ENCODE measurements around the gene CELSR2. TPM values are rescaled to one million over a fixed set of nuclear protein-coding genes. Genes with fewer than 3 reads are reported as not detected.

The CELSR2 gene
- total and polyA plus RNA-seq, 8 donors, result 0.76 to 18.7 (median 6.2) TPM

DNA sequence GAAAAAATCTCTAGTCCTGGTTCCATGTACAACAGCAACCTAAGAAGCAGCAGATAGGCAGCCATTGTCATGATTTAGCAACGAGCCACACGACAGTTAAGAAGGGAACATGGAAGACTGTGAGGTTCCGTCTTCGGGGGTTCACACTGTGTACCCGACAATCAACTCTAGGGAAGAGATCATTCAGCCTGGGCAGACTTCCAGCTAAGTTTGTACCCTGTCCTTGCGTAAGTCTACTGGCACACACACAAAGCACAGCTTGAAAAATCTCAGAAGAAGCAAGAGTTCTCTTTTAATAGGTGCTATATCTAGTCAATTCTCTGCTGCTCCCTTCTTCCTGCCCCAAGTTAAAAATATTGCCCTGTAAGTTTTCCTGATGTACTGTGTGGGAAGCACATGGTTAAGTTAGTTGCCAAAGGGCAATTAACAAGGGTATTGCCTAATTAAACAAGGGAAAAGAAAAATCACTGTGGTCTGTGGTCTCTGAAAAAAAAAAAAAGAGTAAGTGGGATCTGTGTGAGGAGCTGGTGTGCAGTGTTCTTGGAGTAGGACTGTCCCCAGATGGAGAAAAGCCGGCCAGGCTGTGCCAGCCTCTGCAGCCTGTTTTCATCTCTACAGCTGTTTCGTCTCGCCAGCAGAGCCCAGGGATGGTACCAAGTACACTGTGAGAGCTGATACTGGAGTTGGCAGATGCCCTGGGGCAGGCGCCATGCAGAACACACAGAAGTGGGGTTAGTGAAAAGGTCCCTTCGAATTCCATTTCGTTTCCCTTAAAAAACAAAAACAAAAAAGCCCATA, 63.8 kb downstream of the CELSR2 start:
- WGBS, 5 donors, result 81 to 94% (median 89%) methylated on average over 12 of the region's 12 CpGs
- DNase-seq, result no peak
- intact Hi-C loops (cut with DNase I; ENCODE audit: low total_unique reads), result no loop called here
- H3K36me3 ChIP-seq, result peaks cover 14 to 77% (median 70%) of the 10 kb centered on the region in 4 donors
- H3K9me3 ChIP-seq, result no peaks in the 10 kb centered on the region
- H3K27ac ChIP-seq, result no peak overlapping the region
- TF ChIP-seq POLR2AphosphoS5 (IDR thresholded peaks at IDR 0.05) (no peak), EP300 (IDR thresholded peaks at IDR 0.05) (no peak), POLR2A (IDR thresholded peaks at IDR 0.05) (no peak)
- TF ChIP-seq, protein P1, sequence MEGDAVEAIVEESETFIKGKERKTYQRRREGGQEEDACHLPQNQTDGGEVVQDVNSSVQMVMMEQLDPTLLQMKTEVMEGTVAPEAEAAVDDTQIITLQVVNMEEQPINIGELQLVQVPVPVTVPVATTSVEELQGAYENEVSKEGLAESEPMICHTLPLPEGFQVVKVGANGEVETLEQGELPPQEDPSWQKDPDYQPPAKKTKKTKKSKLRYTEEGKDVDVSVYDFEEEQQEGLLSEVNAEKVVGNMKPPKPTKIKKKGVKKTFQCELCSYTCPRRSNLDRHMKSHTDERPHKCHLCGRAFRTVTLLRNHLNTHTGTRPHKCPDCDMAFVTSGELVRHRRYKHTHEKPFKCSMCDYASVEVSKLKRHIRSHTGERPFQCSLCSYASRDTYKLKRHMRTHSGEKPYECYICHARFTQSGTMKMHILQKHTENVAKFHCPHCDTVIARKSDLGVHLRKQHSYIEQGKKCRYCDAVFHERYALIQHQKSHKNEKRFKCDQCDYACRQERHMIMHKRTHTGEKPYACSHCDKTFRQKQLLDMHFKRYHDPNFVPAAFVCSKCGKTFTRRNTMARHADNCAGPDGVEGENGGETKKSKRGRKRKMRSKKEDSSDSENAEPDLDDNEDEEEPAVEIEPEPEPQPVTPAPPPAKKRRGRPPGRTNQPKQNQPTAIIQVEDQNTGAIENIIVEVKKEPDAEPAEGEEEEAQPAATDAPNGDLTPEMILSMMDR (IDR thresholded peaks at IDR 0.05), result no peak
- no peaks in the 10 kb centered on the region for H3K27me3 ChIP-seq
- H3K4me3 ChIP-seq, result no peak overlapping the region
- H3K4me1 ChIP-seq, result no peaks in the 10 kb centered on the region

DNA sequence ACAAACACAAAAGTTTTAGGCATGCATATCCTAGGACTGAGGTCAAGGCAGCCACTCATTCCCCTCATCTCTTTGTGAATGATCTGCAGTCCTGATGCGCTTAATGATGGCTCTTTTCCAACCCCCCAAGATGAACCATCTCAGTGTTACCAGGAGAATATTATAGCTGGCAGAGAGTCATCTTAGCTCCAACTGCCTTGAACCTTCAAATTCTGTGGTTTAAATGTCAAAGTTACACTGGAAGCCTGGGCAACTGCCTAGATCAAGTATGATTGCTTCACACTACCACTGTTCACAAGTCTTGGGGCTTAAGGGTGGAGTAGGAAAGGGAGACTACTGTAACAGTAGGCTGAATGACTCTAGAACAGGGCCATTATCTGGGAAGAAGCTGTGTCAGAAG, 65.5 kb downstream of the CELSR2 start:
- no peak for TF ChIP-seq POLR2A (IDR thresholded peaks at IDR 0.05)
- TF ChIP-seq EP300 (IDR thresholded peaks at IDR 0.05), result no peak
- TF ChIP-seq POLR2AphosphoS5 (IDR thresholded peaks at IDR 0.05), result no peak
- TF ChIP-seq, protein P1 (IDR thresholded peaks at IDR 0.05), result no peak
- Histone ChIP-seq H3K36me3 (peaks cover 22 to 93% (median 86%) of the 10 kb centered on the region in 4 donors), H3K4me1 (no peaks in the 10 kb centered on the region), H3K27me3 (no peaks in the 10 kb centered on the region), H3K4me3 (no peak overlapping the region), H3K9me3 (no peaks in the 10 kb centered on the region), H3K27ac (no peak overlapping the region)
- intact Hi-C loops (cut with DNase I; ENCODE audit: low total_unique reads), result no loop called here
- DNase-seq, result no peak
- WGBS, 5 donors, result 90 to 100% (median 100%) methylated on average over 1 of the region's 1 CpG

DNA sequence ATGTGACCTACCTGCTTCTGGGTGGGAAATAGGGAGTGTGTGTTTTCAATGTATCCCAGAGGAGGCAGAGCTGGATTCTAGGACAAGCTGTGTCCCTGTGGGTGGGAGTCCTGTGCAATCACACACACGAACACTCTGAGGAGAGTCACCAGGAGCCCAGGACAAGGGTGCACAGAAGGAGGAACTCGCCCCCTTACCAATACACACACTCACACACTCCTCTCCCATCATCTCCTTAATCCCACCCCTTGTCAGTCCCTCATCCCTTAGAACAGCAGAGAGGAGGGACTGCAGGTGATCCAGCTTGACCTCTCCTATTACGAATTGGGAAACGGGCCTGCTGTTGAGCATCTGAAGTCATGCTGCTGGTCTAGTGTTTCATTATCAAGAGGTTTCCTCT, 65.9 kb downstream of the CELSR2 start:
- Histone ChIP-seq H3K9me3 (no peaks in the 10 kb centered on the region), H3K4me3 (no peak overlapping the region), H3K36me3 (peaks cover 24 to 96% (median 91%) of the 10 kb centered on the region in 4 donors), H3K27me3 (no peaks in the 10 kb centered on the region), H3K4me1 (no peaks in the 10 kb centered on the region), H3K27ac (no peak overlapping the region)
- TF ChIP-seq, protein P1 (IDR thresholded peaks at IDR 0.05), result no peak
- TF ChIP-seq EP300 (IDR thresholded peaks at IDR 0.05) (no peak), POLR2A (IDR thresholded peaks at IDR 0.05) (no peak), POLR2AphosphoS5 (IDR thresholded peaks at IDR 0.05) (no peak)
- no peak for DNase-seq
- WGBS, 5 donors, result 78 to 97% (median 92%) methylated on average over 4 of the region's 4 CpGs
- intact Hi-C loops (cut with DNase I; ENCODE audit: low total_unique reads), result no loop called here

DNA sequence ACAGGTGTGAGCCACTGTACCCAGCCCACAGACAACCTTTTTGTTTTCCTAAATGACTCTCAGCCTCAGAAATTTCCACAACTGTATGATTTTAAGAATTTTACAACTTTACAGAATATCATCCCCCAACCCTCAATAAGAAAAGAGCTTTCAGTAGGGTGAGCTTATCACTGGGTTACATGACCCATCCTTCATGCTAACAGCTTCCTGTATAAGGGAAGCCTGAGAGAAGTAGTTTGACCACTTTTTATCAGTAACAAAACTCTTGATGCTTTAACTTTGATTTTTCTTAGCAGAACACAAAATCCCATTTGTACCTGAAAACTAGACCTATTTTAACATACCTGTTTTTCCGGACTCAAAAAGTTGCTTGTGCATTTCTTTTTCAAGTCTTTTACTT, 67.2 kb downstream of the CELSR2 start:
- Histone ChIP-seq H3K36me3 (peaks cover 31 to 97% (median 94%) of the 10 kb centered on the region in 4 donors), H3K27me3 (no peaks in the 10 kb centered on the region), H3K27ac (no peak overlapping the region), H3K4me1 (no peaks in the 10 kb centered on the region), H3K9me3 (no peaks in the 10 kb centered on the region), H3K4me3 (no peak overlapping the region)
- 73 to 88% (median 88%) methylated on average over 1 of the region's 1 CpG for WGBS, 5 donors
- intact Hi-C loops (cut with DNase I; ENCODE audit: low total_unique reads), result no loop called here
- DNase-seq, result no peak
- TF ChIP-seq EP300 (IDR thresholded peaks at IDR 0.05) (no peak), POLR2A (IDR thresholded peaks at IDR 0.05) (no peak)

DNA sequence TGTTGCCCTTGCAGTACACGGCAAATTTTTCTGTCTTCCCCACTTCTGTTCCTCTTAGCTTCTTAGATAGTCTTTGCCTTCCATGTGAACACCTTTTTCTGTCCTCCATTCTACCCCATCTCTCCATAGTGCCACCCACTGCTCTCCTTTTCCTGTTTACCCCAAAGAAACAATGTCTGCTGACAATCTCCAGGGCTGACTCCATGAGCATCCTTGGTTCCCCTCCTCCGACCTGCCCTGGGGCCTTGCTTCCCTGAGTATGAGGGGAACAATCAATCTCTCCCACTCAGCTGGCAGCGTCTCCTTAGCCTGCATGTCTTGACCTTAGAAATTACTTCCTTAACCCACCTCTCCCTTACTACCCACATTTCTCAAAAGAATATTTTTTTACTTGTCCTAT, 69.8 kb downstream of the CELSR2 start:
- 87 to 96% (median 91%) methylated on average over 3 of the region's 3 CpGs for WGBS, 5 donors
- no peak for TF ChIP-seq POLR2AphosphoS5 (IDR thresholded peaks at IDR 0.05)
- no peak for TF ChIP-seq POLR2A (IDR thresholded peaks at IDR 0.05)
- TF ChIP-seq EP300 (IDR thresholded peaks at IDR 0.05), result no peak
- TF ChIP-seq, protein P1 (IDR thresholded peaks at IDR 0.05), result no peak
- no peaks in the 10 kb centered on the region for H3K4me1 ChIP-seq
- peaks cover 41 to 100% (median 100%) of the 10 kb centered on the region in 4 donors for H3K36me3 ChIP-seq
- no peaks in the 10 kb centered on the region for H3K9me3 ChIP-seq
- H3K4me3 ChIP-seq, result no peak overlapping the region
- intact Hi-C loops (cut with DNase I; ENCODE audit: low total_unique reads), result no loop called here
- DNase-seq, result no peak
- no peaks in the 10 kb centered on the region for H3K27me3 ChIP-seq
- H3K27ac ChIP-seq, result no peak overlapping the region

All from stomach (tissue), 9 donors.